Erythroblast (primary cell): ENCODE data around the gene OR52B6.

ENCODE experiments used
- GATA1 ChIP-seq: IDR thresholded peaks from 2 replicates; pipeline ENCODE4 v1.6.1; 2011; ENCODE audit warnings: low read depth, mild to moderate bottlenecking, control low read depth, low read length, moderate library complexity
- POLR2A ChIP-seq: IDR thresholded peaks from 2 replicates; pipeline ENCODE4 v1.6.1; 2011; ENCODE audit warnings: mild to moderate bottlenecking, low read length

DNA sequence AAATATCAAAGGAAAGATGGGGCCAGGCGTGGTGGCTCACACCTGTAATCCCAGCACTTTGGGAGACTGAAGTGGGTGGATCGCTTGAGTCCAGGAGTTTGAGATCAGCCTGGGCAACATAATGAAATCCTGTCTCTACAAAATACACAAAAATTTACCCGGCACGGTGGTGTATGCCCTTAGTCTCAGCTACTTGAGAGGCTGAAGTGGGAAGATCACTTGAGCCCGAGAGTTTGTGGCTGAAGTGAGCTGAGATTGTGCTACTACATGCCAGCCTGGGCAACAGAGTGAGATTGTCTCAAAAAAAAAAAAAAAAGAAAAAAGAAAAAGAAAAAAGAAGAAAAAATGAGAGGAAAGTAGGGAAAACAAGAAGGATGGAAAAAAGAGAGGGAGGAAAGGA lies 11.9 kb downstream of the OR52B6 start:
- TF ChIP-seq POLR2A (no peak), GATA1 (no peak)
